K562 (cell line): ENCODE measurements around the gene SYT8. TPM values are rescaled to one million over a fixed set of nuclear protein-coding genes. Genes with fewer than 3 reads are reported as not detected.

Experiments
- ATAC-seq: fragments of 200-7000 bp; cut with Tn5 transposase; 3 replicates; pipeline ENCODE4 v1.9.1; 2020; ENCODE audit warnings: moderate library complexity
- BruUV-seq: library from RNA; stranded (reverse); fragments of 400-500 nt; replicated peaks from 2 replicates; lab custom pipeline; 2021; lab: Mats Ljungman, UMichigan
- CTCF ChIA-PET: fragments of 300-600 bp; formaldehyde crosslinking; extraction: SDS; loops from one replicate; lab custom pipeline; 2021; ENCODE audit warnings: low intra/inter-chr PET ratio; lab: Yijun Ruan, JAX
- POLR2A ChIA-PET: fragments of 300-600, 350-650 bp; sonication (Branson Sonifier 250); formaldehyde crosslinking; extraction: SDS; loops from one replicate; lab custom pipeline; 2021; ENCODE audit warnings: antibody characterized with exemption, inconsistent platforms; lab: Yijun Ruan, JAX
- DNase-seq, 4 experiments: peaks; one replicate each; pipeline versions ENCODE4 v3.0.0 to v3.0.0-alpha.2; 2011 to 2018; ENCODE audit warnings: low spot score in 3 of 4, mixed read lengths in 3 of 4; ENCODE audit errors: extremely low read depth in 1 of 4
- FAIRE-seq: peaks from 2 replicates; lab custom pipeline; 2011; peaks lifted over from hg19 to GRCh38; lab: Jason Lieb, UNC
- H2AFZ ChIP-seq: 2 replicates; pipeline ENCODE4 v1.6.0; 2011; ENCODE audit warnings: low read depth, low read length, control low read depth, inconsistent platforms
- H3K27ac ChIP-seq: fragments of 200-600 bp; 3 replicates; pipeline ENCODE4 v1.8.0; 2011; ENCODE audit warnings: low read depth, mild to moderate bottlenecking, control low read depth, inconsistent platforms, low read length, moderate library complexity, mixed read lengths; ENCODE audit errors: extremely low read depth
- H3K27me3 ChIP-seq, 2 experiments: fragments of 300-600 bp in 1 of 2; 2 replicates in 1 of 2; 3 replicates in 1 of 2; pipeline versions ENCODE4 v1.6.0 to v1.8.0; 2011; ENCODE audit warnings: inconsistent platforms in 2 of 2, low read length in 2 of 2, mild to moderate bottlenecking in 1 of 2, mixed read lengths in 1 of 2, moderate library complexity in 1 of 2; ENCODE audit not compliant: control insufficient read depth in 2 of 2, insufficient read depth in 2 of 2
- H3K36me3 ChIP-seq: fragments of 300-600 bp; 3 replicates; pipeline ENCODE4 v1.8.0; 2011; ENCODE audit warnings: mild to moderate bottlenecking, low read length, inconsistent platforms; ENCODE audit not compliant: control insufficient read depth, insufficient read depth
- H3K4me1 ChIP-seq, 2 experiments: fragments of 200-600 bp in 1 of 2; replicated peaks in 1 of 2; 2 replicates in 1 of 2; 3 replicates in 1 of 2; pipeline versions ENCODE4 v1.5.1 to v1.8.0; 2011; ENCODE audit warnings: inconsistent platforms in 2 of 2, low read length in 2 of 2, mild to moderate bottlenecking in 1 of 2, mixed read lengths in 1 of 2, moderate library complexity in 1 of 2; ENCODE audit not compliant: control insufficient read depth in 2 of 2, insufficient read depth in 2 of 2
- H3K4me2 ChIP-seq: 2 replicates; pipeline ENCODE4 v1.6.1; 2011; ENCODE audit warnings: low read length, control low read depth, inconsistent platforms, mixed read lengths; ENCODE audit not compliant: insufficient read depth
- H3K4me3 ChIP-seq: fragments of 200-600 bp; sonication (generic), shearing (Covaris generic); 2 replicates; pipeline ENCODE4 v1.5.1; 2016; ENCODE audit warnings: control low read depth, inconsistent platforms
- H3K79me2 ChIP-seq: fragments of 200-600 bp; 3 replicates; pipeline ENCODE4 v1.8.0; 2011; ENCODE audit warnings: low read length, inconsistent platforms; ENCODE audit not compliant: control insufficient read depth, insufficient read depth
- H3K9ac ChIP-seq, 2 experiments: 2 replicates each; pipeline versions ENCODE4 v1.6.0 to v1.6.1; 2011; ENCODE audit warnings: low read depth in 2 of 2, low read length in 2 of 2, control low read depth in 1 of 2, inconsistent platforms in 1 of 2, mild to moderate bottlenecking in 1 of 2, mixed read lengths in 1 of 2; ENCODE audit not compliant: insufficient read depth in 1 of 2
- H3K9me1 ChIP-seq: one replicate; pipeline ENCODE4 v1.6.0; 2011; ENCODE audit warnings: inconsistent platforms, mild to moderate bottlenecking, low read length, moderate library complexity; ENCODE audit not compliant: control insufficient read depth, insufficient read depth
- H3K9me3 ChIP-seq: replicated peaks from 2 replicates; pipeline ENCODE4 v1.5.1; 2011; ENCODE audit warnings: low read depth, low read length, inconsistent platforms; ENCODE audit not compliant: control insufficient read depth, insufficient read depth
- H4K20me1 ChIP-seq: replicated peaks from 2 replicates; pipeline ENCODE4 v1.6.1; 2011; ENCODE audit warnings: low read length, inconsistent platforms, mixed read lengths; ENCODE audit not compliant: control insufficient read depth, insufficient read depth
- CUX1 ChIP-seq: fragments of 200-800 bp; sonication (Bioruptor generic); IDR thresholded peaks from 2 replicates; pipeline ENCODE4 v1.6.1; 2016; ENCODE audit warnings: missing genetic modification characterization, missing compliant biosample characterization
- GABPB1 ChIP-seq: sonication (generic); formaldehyde crosslinking; IDR thresholded peaks from 2 replicates; pipeline ENCODE4 v1.8.0; 2022; ENCODE audit warnings: mild to moderate bottlenecking, missing genetic modification reagents
- LCOR ChIP-seq: sonication (generic); formaldehyde crosslinking; IDR thresholded peaks from 2 replicates; pipeline ENCODE4 v1.8.0; 2022; ENCODE audit warnings: mild to moderate bottlenecking, missing genetic modification reagents
- MTA3 ChIP-seq: fragments of 450-650 bp; formaldehyde crosslinking; IDR thresholded peaks from 2 replicates; pipeline ENCODE4 v1.6.1; 2017; ENCODE audit warnings: mild to moderate bottlenecking, borderline replicate concordance
- NCOR1 ChIP-seq: fragments of 450-650 bp; IDR thresholded peaks from 2 replicates; pipeline ENCODE4 v1.6.1; 2016; ENCODE audit warnings: mild to moderate bottlenecking, moderate library complexity
- NFIC ChIP-seq: fragments of 450-650 bp; IDR thresholded peaks from 2 replicates; pipeline ENCODE4 v1.6.1; 2017; ENCODE audit warnings: mild to moderate bottlenecking, inconsistent platforms
- RAD21 ChIP-seq, 2 experiments: fragments of 250-450 bp in 1 of 2; fragments of 450-650 bp in 1 of 2; sonication (Bioruptor Pico) in 1 of 2; formaldehyde crosslinking in 1 of 2; IDR thresholded peaks in 1 of 2; conservative IDR thresholded peaks in 1 of 2; 2 replicates each; pipeline versions ENCODE4 v1.4.0 to v1.8.0; 2020 to 2022; ENCODE audit warnings: mild to moderate bottlenecking in 2 of 2, moderate library complexity in 1 of 2
- RAD51 ChIP-seq: fragments of 450-650 bp; IDR thresholded peaks from 2 replicates; pipeline ENCODE4 v1.7.1; 2016; ENCODE audit warnings: low read depth, mild to moderate bottlenecking, borderline replicate concordance
- TCF7L2 ChIP-seq: fragments of 150-350 bp; IDR thresholded peaks from 2 replicates; pipeline ENCODE4 v1.6.1; 2016; ENCODE audit warnings: low read depth, mild to moderate bottlenecking, low read length, moderate library complexity
- VEZF1 ChIP-seq: fragments of 200-800 bp; sonication (Bioruptor generic); IDR thresholded peaks from 2 replicates; pipeline ENCODE4 v1.6.1; 2017; ENCODE audit warnings: missing genetic modification characterization, missing compliant biosample characterization
- ZC3H8 ChIP-seq: fragments of 450-650 bp; IDR thresholded peaks from 2 replicates; pipeline ENCODE4 v1.6.1; 2017
- ZNF561 ChIP-seq: fragments of 450-650 bp; formaldehyde crosslinking; conservative IDR thresholded peaks from 2 replicates; pipeline ENCODE4 v1.4.0; 2020; ENCODE audit warnings: mild to moderate bottlenecking, moderate library complexity
- WGBS: fragments of 100-300 bp; shearing (Covaris generic); methylation state at CpG from one replicate; pipeline ENCODE4 v1.1.6; 2016; ENCODE audit warnings: low coverage, mixed read lengths; ENCODE audit not compliant: insufficient coverage; ENCODE audit errors: missing lambda C conversion rate; 5-methylcytosine and 5-hydroxymethylcytosine counted together
- in situ Hi-C: fragments of 300-500 bp; cut with MboI; formaldehyde crosslinking; loops from 4 replicates; pipeline ENCODE4 v1.15.0; 2018; ENCODE audit warnings: inconsistent platforms, mixed read lengths
- intact Hi-C: fragments of 100-400 bp; cut with micrococcal nuclease; formaldehyde crosslinking; loops from 2 replicates; pipeline ENCODE4 v1.14.2; 2022
- polyA plus RNA-seq, 8 experiments: library from polyadenylated mRNA; depleted of rRNA in 4 of 8; stranded (reverse) in 5 of 8; unstranded in 3 of 8; fragments of >200 nt; fragmentation: Nextera tagmentation in 2 of 8; fragmentation: Illumina TruSeq in 1 of 8; extraction: Ambion mirVana in 2 of 8; extraction: Trizol in 1 of 8; gene quantifications; 2 replicates each; pipeline versions ENCODE4 v1.2.1 to v1.2.3, GENCODE V29; 2011 to 2014; ENCODE audit warnings: inconsistent platforms in 1 of 8, missing spikeins in 1 of 8
- total RNA-seq, 7 experiments: library from RNA; depleted of rRNA in 6 of 7; stranded (reverse); fragments of >200 nt in 6 of 7; fragmentation: Illumina TruSeq in 2 of 7; extraction: Trizol in 2 of 7; gene quantifications; 2 replicates each; pipeline versions ENCODE4 v1.2.1 to v1.2.3, GENCODE V29; 2011 to 2021; ENCODE audit warnings: low replicate concordance in 1 of 7

SYT8 gene
- total and polyA plus RNA-seq, 9 of the 15 experiments (the other 6 are each of a cell fraction or from before 2014, with no cell fraction given): not detected

DNA sequence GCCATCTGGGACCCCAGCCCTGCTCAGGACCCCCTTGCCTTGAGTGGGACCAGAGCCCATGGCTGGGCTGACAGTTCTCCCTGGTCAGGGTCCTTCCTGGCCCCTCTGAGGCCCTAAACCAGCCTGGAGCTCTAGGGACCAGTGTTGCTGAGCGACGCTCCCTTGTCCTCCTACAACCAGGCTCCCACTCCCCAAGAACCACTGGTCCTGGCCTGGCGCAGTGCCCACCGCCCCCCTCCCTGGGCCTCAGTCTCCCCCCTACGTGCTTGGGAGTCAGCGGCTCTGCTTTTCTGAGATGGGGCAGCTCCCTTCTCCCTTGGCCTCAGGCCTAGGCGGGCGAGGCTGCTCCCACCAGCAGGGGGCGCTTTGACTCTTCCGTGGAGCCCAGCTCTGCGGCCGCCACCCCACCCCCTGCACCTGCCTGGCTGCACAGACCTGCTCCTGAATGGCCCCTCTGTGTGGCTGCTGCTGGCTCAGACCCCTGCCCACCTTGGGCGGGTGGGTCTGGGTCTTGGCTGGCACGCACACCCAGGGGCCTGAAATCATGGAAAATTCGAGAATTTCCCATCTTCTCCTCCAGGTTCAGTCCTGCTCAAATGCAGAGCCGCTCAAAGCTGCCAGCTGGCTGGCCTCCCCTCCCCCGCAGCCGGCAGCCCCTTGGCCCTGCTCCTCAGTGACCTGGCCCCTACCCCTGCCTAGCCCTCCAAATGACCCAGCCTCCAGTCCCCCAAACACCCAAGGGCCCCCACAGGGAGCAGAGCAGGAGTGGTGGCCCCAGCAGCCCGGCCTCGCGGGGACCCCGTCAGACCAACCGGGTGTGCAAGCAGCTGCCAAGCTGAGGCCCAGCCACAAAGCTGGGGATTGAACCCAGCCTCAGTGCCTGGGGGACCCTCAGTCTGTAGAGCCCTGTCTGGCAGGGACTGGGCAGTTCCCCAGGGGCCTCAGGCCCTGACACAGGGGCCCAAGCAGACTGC lies 47.8 kb downstream of the SYT8 start:
- no TSS peak for BruUV-seq
- Histone ChIP-seq H3K79me2 (no peaks in the 10 kb centered on the region), H3K4me3 (no peak overlapping the region), H3K4me2 (no peak overlapping the region), H3K36me3 (no peaks in the 10 kb centered on the region), H3K9ac (no peak overlapping the region), H3K9me1 (no peaks in the 10 kb centered on the region), H3K4me1 (peaks cover 0 to 27% of the 10 kb centered on the region in 2 experiments; a peak in 2 of 5 replicates), H3K9me3 (no peaks in the 10 kb centered on the region), H3K27ac (no peak overlapping the region), H2AFZ (no peak overlapping the region), H4K20me1 (0 out of 2 replicates have a peak, but pooled peaks cover 7% of the 10 kb centered on the region), H3K27me3 (peaks cover 3 to 47% of the 10 kb centered on the region in 2 experiments; a peak in 3 of 5 replicates)
- in situ Hi-C loops (loop anchor here (5.0 kb wide), 1 partner anchor 35 kb away; the partner anchor contains the start of gene TNNT3), intact Hi-C loops (loop anchor here (1.0 to 2.0 kb wide), 2 partner anchors 46 to 230 kb away; no protein-coding TSS in a partner anchor)
- ChIA-PET CTCF (interaction anchor here (0.6 to 6.5 kb wide), 5 partner anchors 51 to 270 kb away, joined by 3 to 93 read pairs (median 4); partner anchors contain the start of gene H19), POLR2A (interaction anchor here (0.6 to 0.7 kb wide), 2 partner anchors 11 to 60 kb away, joined by 3 read pairs; no protein-coding TSS in a partner anchor)
- ATAC-seq (peak; percentile 98), FAIRE-seq (peak; percentile 79), DNase-seq (peak; percentile 86 to 91 (median 90))
- WGBS: 17% methylated on average over 16 of the region's 23 CpGs
- TF ChIP-seq VEZF1 (CRISPR knock-in tag): peak; percentile 42; the same call in 1 of the 2 replicates
- peak; percentile 56 for TF ChIP-seq GABPB1 (CRISPR knock-in tag)
- peak; percentile 79 to 93 for TF ChIP-seq RAD21 (CRISPR knock-in tag; conservative IDR thresholded peaks at IDR 0.05 in 1 of 2, IDR thresholded peaks at IDR 0.05 in 1 of 2)
- no peak for TF ChIP-seq CUX1 (CRISPR knock-in tag)
- no peak for TF ChIP-seq ZNF561 (CRISPR knock-in tag)
- no peak for TF ChIP-seq RAD51
- no peak for TF ChIP-seq NCOR1
- no peak for TF ChIP-seq MTA3
- TF ChIP-seq ZC3H8: no peak
- no peak for TF ChIP-seq LCOR (CRISPR knock-in tag)
- TF ChIP-seq TCF7L2: no peak
- peak; percentile 42; the same call in 1 of the 2 replicates for TF ChIP-seq NFIC
